ENCODE results near the gene CMTM7. TPM values are rescaled to one million over a fixed set of nuclear protein-coding genes. Genes with fewer than 3 reads are reported as not detected.

CMTM7 gene
- 18.4 TPM for polyA plus RNA-seq (ENCODE audit: insufficient read length)

DNA sequence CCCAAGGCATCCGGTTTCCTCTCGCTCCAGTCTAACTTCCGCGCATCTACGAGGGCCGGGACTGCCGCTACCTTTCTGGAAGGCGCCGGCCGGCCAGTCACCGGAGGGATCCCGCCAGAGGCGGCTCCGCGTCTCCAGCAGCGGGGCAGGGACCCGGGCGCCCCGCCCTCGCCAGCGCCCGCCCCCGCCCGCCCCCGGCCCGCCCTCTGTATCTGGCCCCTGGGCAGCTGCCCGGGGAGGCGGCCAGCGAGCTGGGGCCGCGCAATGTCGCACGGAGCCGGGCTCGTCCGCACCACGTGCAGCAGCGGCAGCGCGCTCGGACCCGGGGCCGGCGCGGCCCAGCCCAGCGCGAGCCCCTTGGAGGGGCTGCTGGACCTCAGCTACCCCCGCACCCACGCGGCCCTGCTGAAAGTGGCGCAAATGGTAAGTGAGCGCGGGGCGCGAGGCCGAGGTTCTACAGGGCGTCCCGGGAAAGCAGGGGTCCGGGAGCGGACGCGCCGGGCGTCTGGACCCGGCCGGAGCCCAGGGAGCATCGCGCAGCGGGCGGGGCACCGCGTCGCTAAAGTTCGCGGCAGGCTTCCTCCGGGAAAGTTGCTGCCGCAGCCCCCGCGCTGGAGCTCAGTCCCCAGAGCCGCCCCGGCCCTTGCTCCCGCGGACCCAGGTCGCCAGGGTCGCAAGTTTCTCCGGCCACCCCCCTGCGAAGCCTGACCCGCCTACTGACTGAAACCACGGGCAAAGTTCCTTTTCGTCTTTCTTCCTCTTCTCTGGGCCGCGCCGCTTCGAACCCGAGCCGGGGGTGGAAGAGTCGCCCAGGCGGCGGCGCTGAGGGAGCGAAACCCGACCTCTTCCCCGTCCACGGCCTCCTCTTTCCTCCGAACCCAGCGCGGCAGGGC, at the start of gene CMTM7:
Gene CMTM7, plus strand, starts transcription at position 211 of the 893 bp plus-strand sequence. Its CDS starts 54 bp downstream, at position 265.
- peak; percentile 66 for DNase-seq

- DNase-seq, result peak; percentile 18
These were observed 44.1 kb upstream of the CMTM7 start for GRCh38 chr3:32347343-32348125.

DNA sequence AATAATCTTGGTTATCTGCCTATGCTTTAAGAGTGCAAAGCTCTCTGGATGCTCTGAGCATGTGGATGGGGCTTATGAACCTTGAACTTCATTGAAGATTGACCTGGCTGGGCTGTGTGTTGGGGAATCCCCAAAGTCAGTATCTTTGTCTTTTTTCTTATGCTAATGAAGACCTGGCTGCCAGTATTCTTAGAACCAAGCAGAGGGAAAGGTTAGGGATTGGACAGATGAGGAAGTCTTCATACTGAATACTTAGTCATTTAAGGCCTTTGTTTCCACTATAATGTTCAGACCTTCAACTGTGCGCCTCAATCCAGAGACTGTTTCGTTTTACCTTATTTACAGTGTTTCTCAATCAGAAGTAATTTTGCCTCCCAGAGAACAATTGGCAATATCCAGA, 42.5 kb upstream of the CMTM7 start:
- no peak for DNase-seq

- DNase-seq, result no peak
These were observed 39.1 kb upstream of the CMTM7 start for GRCh38 chr3:32352563-32352962.

GRCh38 chr3:32353351-32353750, 38.3 kb upstream of the CMTM7 start:
- no peak for DNase-seq

- no peak for DNase-seq
These were observed 37.3 kb upstream of the CMTM7 start for GRCh38 chr3:32354362-32354778.

- no peak for DNase-seq
These were observed 35.8 kb upstream of the CMTM7 start for GRCh38 chr3:32355751-32356291.

GRCh38 chr3:32359766-32360492, 31.7 kb upstream of the CMTM7 start:
- DNase-seq, result no peak

DNA sequence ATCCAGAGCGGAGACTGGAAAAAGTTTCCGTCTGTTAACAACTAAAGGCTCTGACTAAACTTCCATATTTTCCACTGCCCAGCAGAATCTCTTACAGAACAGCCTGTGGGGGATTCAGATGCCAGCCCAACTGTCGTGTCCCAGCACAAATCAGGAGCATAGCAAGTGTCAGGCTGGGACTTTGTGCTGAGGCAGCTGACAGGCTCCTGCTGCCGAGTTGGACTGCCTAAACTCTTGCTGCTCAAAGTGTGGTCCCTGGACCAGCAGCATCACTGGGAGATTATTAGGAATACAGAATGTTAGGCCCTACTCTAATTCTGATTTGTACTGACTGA, 31.2 kb upstream of the CMTM7 start:
- no peak for DNase-seq

- DNase-seq, result no peak
These were observed 24.8 kb upstream of the CMTM7 start for GRCh38 chr3:32366638-32367397.

DNA sequence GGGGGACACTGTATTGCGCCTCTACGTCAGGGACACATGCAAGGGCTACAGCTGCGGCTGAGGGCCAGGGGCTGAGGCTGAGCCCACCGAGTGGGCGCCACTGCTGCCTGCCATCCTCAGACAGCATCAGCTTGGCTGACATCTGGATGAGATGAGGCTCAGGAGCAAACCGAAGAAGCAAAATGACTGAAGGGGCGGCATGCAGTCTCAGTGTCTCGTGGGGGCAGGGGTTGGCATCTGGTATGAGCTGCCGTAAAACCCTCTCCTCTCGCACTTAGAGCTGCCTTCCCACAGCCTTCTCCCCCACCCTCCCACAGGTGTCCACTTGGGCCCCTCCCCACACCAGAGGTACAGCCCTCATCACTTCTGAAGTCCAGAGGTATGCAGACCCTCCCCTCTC, 24.2 kb upstream of the CMTM7 start:
- no peak for DNase-seq

GRCh38 chr3:32371461-32372212, 20.0 kb upstream of the CMTM7 start:
- DNase-seq, result no peak

DNA sequence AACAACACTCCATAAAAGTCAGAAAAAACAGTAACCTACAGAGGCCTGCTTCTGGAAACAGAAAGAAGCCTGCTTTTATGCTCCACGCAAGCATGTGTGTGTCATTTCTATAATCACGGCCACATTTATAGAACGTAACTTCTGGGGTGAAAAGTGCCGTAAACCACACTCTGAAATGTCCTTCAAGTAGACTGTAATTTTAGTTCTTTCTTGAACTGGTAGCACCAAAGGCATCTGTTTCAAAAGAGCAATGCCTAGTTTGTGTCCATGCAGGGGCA, 19.5 kb upstream of the CMTM7 start:
- no peak for DNase-seq

GRCh38 chr3:32373276-32373675, 18.4 kb upstream of the CMTM7 start:
- no peak for DNase-seq

DNA sequence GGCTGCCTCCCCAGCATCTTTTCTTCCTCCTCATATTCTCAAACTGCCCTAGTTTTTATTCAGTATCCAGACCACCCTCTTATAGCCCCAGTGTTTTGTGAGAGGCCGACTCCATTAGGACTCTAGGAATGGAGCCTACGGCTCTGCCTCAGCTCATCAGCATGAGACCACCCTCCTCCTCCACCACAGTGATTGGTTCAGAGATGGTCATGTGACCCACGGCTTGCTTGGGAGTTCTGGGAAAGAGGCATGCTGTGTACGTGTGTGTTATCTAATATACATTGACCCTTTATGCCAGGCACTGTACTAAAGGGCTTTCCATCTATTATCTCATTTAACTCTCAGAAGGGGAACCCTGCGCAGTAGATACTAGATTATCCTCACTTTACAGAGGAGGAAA, 17.8 kb upstream of the CMTM7 start:
- DNase-seq, result no peak

GRCh38 chr3:32374788-32375595, 16.7 kb upstream of the CMTM7 start:
- peak; percentile 73 for DNase-seq

DNA sequence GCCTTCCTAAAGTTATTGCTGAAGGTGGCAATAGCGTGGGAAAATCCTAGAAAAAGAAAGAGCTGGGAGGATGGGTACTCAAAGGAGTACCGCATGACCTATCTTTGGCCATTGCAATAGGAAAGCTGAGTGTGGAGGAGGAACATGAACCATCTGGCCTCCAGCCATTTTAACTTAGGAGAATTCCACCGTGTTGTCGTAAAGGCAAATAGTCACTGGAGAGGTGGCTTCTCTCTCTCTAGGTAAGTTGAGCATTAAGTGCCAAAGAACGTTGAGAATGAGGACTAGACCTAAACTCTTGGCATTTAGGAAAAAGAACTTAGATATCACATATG, 16.1 kb upstream of the CMTM7 start:
- DNase-seq, result no peak

- no peak for DNase-seq
These were observed 15.5 kb upstream of the CMTM7 start for GRCh38 chr3:32376115-32376514.

- DNase-seq, result no peak
These were observed 11.7 kb upstream of the CMTM7 start for GRCh38 chr3:32379831-32380500.

DNA sequence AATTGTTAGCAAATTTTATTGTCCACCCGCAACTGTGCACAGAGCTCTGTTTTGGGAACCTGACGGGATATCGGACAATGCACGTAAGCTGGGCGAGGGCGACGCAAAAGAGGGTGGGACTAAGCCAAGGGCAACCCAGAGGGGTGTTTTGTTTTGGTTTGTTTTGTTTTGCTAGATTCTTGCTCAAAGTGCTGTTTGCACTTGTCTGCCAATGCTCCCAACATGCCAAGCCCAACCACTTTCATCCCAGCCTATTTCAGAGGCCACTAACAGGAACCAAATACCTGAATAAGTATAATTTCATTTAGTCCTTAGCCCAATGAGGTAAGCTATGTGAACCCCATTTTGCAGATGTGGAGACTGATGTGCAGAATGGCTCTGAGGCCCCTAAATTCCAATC, 9.7 kb upstream of the CMTM7 start:
- no peak for DNase-seq

Measured in hindlimb muscle (tissue), 1 donor.